Activated naive CD4-positive, alpha-beta T cell treated with anti-CD3 and anti-CD28 coated beads for 36 hours (primary cell): ENCODE results near the gene ARFRP1. TPM values are rescaled to one million over a fixed set of nuclear protein-coding genes. Genes with fewer than 3 reads are reported as not detected.
"Not testable (repeated sequence)": the region's sequence is repeated elsewhere in the genome, so short reads cannot be mapped to it uniquely, and the experiment has no call there.

Source experiments
- CTCF ChIA-PET: fragments of 350-600 bp; sonication (Branson Sonifier 250); formaldehyde crosslinking; loops from one replicate; lab custom pipeline; 2021; ENCODE audit warnings: antibody characterized with exemption; lab: Charles Lee
- DNase-seq: peaks from one replicate; pipeline ENCODE4 v3.0.0-alpha.2; 2020
- H3K27ac Mint-ChIP-seq: one replicate; pipeline ENCODE4 v1.8.0; 2021; ENCODE audit warnings: mild to moderate bottlenecking, mixed read lengths
- H3K27me3 Mint-ChIP-seq: one replicate; pipeline ENCODE4 v1.8.0; 2021; ENCODE audit warnings: low read depth, mixed read lengths
- H3K36me3 Mint-ChIP-seq: one replicate; pipeline ENCODE4 v1.8.0; 2021; ENCODE audit warnings: low read depth, mixed read lengths
- H3K4me1 Mint-ChIP-seq: one replicate; pipeline ENCODE4 v1.8.0; 2021; ENCODE audit warnings: low read depth, mixed read lengths
- H3K4me3 Mint-ChIP-seq: one replicate; pipeline ENCODE4 v1.8.0; 2021; ENCODE audit warnings: mild to moderate bottlenecking, moderate library complexity, mixed read lengths
- H3K9me3 Mint-ChIP-seq: one replicate; pipeline ENCODE4 v1.8.0; 2021; ENCODE audit warnings: mixed read lengths
- intact Hi-C: fragments of 100-400 bp; cut with micrococcal nuclease; formaldehyde crosslinking; loops from one replicate; pipeline ENCODE4 v1.15.1; 2023
- total RNA-seq, 2 experiments: library from RNA; stranded (reverse); gene quantifications; one replicate each; pipeline ENCODE4 v1.2.3, GENCODE V29; 2021

Gene ARFRP1
- total RNA-seq, 2 experiments from 2014 or later, result 45.6 to 49.2 TPM

GRCh38 chr20:63680427-63680826, 27.3 kb downstream of the ARFRP1 start:
- no peak overlapping the region for H3K4me3 Mint-ChIP-seq
- intact Hi-C loops, result no loop called here

GRCh38 chr20:63679799-63680305, 27.9 kb downstream of the ARFRP1 start:
- intact Hi-C loops, result no loop called here
- Mint-ChIP-seq H3K9me3 (no peaks in the 10 kb centered on the region), H3K27ac (no peak overlapping the region), H3K4me3 (no peak overlapping the region), H3K36me3 (peaks cover 18% of the 10 kb centered on the region), H3K27me3 (no peaks in the 10 kb centered on the region), H3K4me1 (peaks cover 7% of the 10 kb centered on the region)
- DNase-seq, result no peak
- CTCF ChIA-PET, result no interaction called here

More at GRCh38 chr20:63680427-63680826, 27.3 kb downstream of the ARFRP1 start:
- CTCF ChIA-PET, result no interaction called here
- H3K9me3 Mint-ChIP-seq, result no peaks in the 10 kb centered on the region
- DNase-seq, result no peak
- H3K4me1 Mint-ChIP-seq, result peaks cover 10% of the 10 kb centered on the region
- no peaks in the 10 kb centered on the region for H3K27me3 Mint-ChIP-seq
- no peak overlapping the region for H3K27ac Mint-ChIP-seq
- peaks cover 15% of the 10 kb centered on the region for H3K36me3 Mint-ChIP-seq

GRCh38 chr20:63678667-63679465, 28.9 kb downstream of the ARFRP1 start:
- Mint-ChIP-seq H3K4me1 (peaks cover 1% of the 10 kb centered on the region), H3K36me3 (peaks cover 16% of the 10 kb centered on the region), H3K27ac (no peak overlapping the region), H3K9me3 (no peaks in the 10 kb centered on the region), H3K4me3 (no peak overlapping the region), H3K27me3 (no peaks in the 10 kb centered on the region)
- CTCF ChIA-PET, result no interaction called here
- peak; percentile 4 for DNase-seq
- intact Hi-C loops, result no loop called here

GRCh38 chr20:63678071-63678470, 29.7 kb downstream of the ARFRP1 start:
- Mint-ChIP-seq H3K4me3 (no peak overlapping the region), H3K9me3 (no peaks in the 10 kb centered on the region), H3K4me1 (no peaks in the 10 kb centered on the region), H3K27me3 (no peaks in the 10 kb centered on the region), H3K36me3 (peaks cover 16% of the 10 kb centered on the region), H3K27ac (no peak overlapping the region)
- intact Hi-C loops, result no loop called here
- CTCF ChIA-PET, result no interaction called here
- no peak for DNase-seq

- no peak overlapping the region for H3K27ac Mint-ChIP-seq
- intact Hi-C loops, result no loop called here
- peaks cover 16% of the 10 kb centered on the region for H3K36me3 Mint-ChIP-seq
- no peak overlapping the region for H3K4me3 Mint-ChIP-seq
- H3K4me1 Mint-ChIP-seq, result no peaks in the 10 kb centered on the region
- H3K9me3 Mint-ChIP-seq, result no peaks in the 10 kb centered on the region
- CTCF ChIA-PET, result no interaction called here
- no peak for DNase-seq
- H3K27me3 Mint-ChIP-seq, result no peaks in the 10 kb centered on the region
Measured at GRCh38 chr20:63675681-63676368, 32.0 kb downstream of the ARFRP1 start.

GRCh38 chr20:63673951-63674350, 33.8 kb downstream of the ARFRP1 start:
- no peak overlapping the region for H3K27ac Mint-ChIP-seq
- CTCF ChIA-PET, result no interaction called here

GRCh38 chr20:63672666-63673065, 35.1 kb downstream of the ARFRP1 start:
- H3K4me1 Mint-ChIP-seq, result no peaks in the 10 kb centered on the region
- intact Hi-C loops, result no loop called here
- H3K9me3 Mint-ChIP-seq, result no peaks in the 10 kb centered on the region
- no peak overlapping the region for H3K27ac Mint-ChIP-seq
- H3K36me3 Mint-ChIP-seq, result peaks cover 24% of the 10 kb centered on the region
- H3K4me3 Mint-ChIP-seq, result no peak overlapping the region
- DNase-seq, result no peak
- no peaks in the 10 kb centered on the region for H3K27me3 Mint-ChIP-seq
- CTCF ChIA-PET, result interaction anchor here (1.1 kb wide), 1 partner anchor 56 kb away, joined by 3 read pairs; no protein-coding TSS in a partner anchor

More at GRCh38 chr20:63673951-63674350, 33.8 kb downstream of the ARFRP1 start:
- H3K4me1 Mint-ChIP-seq, result no peaks in the 10 kb centered on the region
- no peaks in the 10 kb centered on the region for H3K9me3 Mint-ChIP-seq
- no peaks in the 10 kb centered on the region for H3K27me3 Mint-ChIP-seq
- peaks cover 18% of the 10 kb centered on the region for H3K36me3 Mint-ChIP-seq
- DNase-seq, result no peak
- intact Hi-C loops, result no loop called here
- no peak overlapping the region for H3K4me3 Mint-ChIP-seq

GRCh38 chr20:63671695-63672094, 36.1 kb downstream of the ARFRP1 start:
- H3K36me3 Mint-ChIP-seq, result peaks cover 27% of the 10 kb centered on the region
- not testable (repeated sequence) for H3K27ac Mint-ChIP-seq

GRCh38 chr20:63668351-63668750, 39.4 kb downstream of the ARFRP1 start:
- no peak for DNase-seq
- CTCF ChIA-PET, result interaction anchor here (0.7 kb wide), 1 partner anchor 52 kb away, joined by 4 read pairs; no protein-coding TSS in a partner anchor
- Mint-ChIP-seq H3K4me1 (no peaks in the 10 kb centered on the region), H3K4me3 (no peak overlapping the region), H3K36me3 (peaks cover 17% of the 10 kb centered on the region), H3K9me3 (no peaks in the 10 kb centered on the region), H3K27me3 (no peaks in the 10 kb centered on the region), H3K27ac (no peak overlapping the region)
- intact Hi-C loops, result no loop called here

More at GRCh38 chr20:63671695-63672094, 36.1 kb downstream of the ARFRP1 start:
- H3K9me3 Mint-ChIP-seq, intact Hi-C loops, DNase-seq, H3K4me1 Mint-ChIP-seq, H3K27me3 Mint-ChIP-seq, H3K4me3 Mint-ChIP-seq: not testable (repeated sequence)
- CTCF ChIA-PET, result interaction anchor here (1.1 kb wide), 1 partner anchor 55 kb away, joined by 3 read pairs; no protein-coding TSS in a partner anchor

GRCh38 chr20:63667858-63668257, 39.9 kb downstream of the ARFRP1 start:
- no peak for DNase-seq
- Mint-ChIP-seq H3K27ac (no peak overlapping the region), H3K9me3 (no peaks in the 10 kb centered on the region), H3K36me3 (peaks cover 17% of the 10 kb centered on the region), H3K27me3 (no peaks in the 10 kb centered on the region), H3K4me1 (no peaks in the 10 kb centered on the region), H3K4me3 (no peak overlapping the region)
- intact Hi-C loops, result no loop called here
- CTCF ChIA-PET, result interaction anchor here (0.7 kb wide), 1 partner anchor 52 kb away, joined by 4 read pairs; no protein-coding TSS in a partner anchor

GRCh38 chr20:63665708-63666107, 42.1 kb downstream of the ARFRP1 start:
- no peaks in the 10 kb centered on the region for H3K27me3 Mint-ChIP-seq
- CTCF ChIA-PET, result no interaction called here
- H3K4me3 Mint-ChIP-seq, result no peak overlapping the region
- peaks cover 20% of the 10 kb centered on the region for H3K36me3 Mint-ChIP-seq
- H3K4me1 Mint-ChIP-seq, result peaks cover 1% of the 10 kb centered on the region
- intact Hi-C loops, result no loop called here
- DNase-seq, result no peak
- H3K9me3 Mint-ChIP-seq, result no peaks in the 10 kb centered on the region
- H3K27ac Mint-ChIP-seq, result no peak overlapping the region

- intact Hi-C loops, result no loop called here
- CTCF ChIA-PET, result no interaction called here
Measured at GRCh38 chr20:63664861-63665594, 42.7 kb downstream of the ARFRP1 start.

More at GRCh38 chr20:63664861-63665594, 42.7 kb downstream of the ARFRP1 start:
- peak overlapping the region; percentile 47 for H3K27ac Mint-ChIP-seq
- H3K9me3 Mint-ChIP-seq, result no peaks in the 10 kb centered on the region
- peaks cover 6% of the 10 kb centered on the region for H3K4me1 Mint-ChIP-seq
- peaks cover 23% of the 10 kb centered on the region for H3K36me3 Mint-ChIP-seq
- no peaks in the 10 kb centered on the region for H3K27me3 Mint-ChIP-seq
- no peak for DNase-seq
- H3K4me3 Mint-ChIP-seq, result no peak overlapping the region
